HepG2 (cell line): ENCODE results near the gene ITGA2. TPM values are rescaled to one million over a fixed set of nuclear protein-coding genes. Genes with fewer than 3 reads are reported as not detected.

Source experiments
- ADNP ChIP-seq: sonication (generic); formaldehyde crosslinking; IDR thresholded peaks from 2 replicates; pipeline ENCODE4 v1.4.0; 2020; ENCODE audit warnings: missing genetic modification reagents
- HBP1 ChIP-seq: IDR thresholded peaks from 2 replicates; pipeline ENCODE4 v1.6.1; 2016; ENCODE audit warnings: low read depth, control low read depth
- SIN3B ChIP-seq: fragments of 150-350 bp; IDR thresholded peaks from 2 replicates; pipeline ENCODE4 v1.6.1; 2014; ENCODE audit warnings: low read length
- TMF1 ChIP-seq: sonication (generic); formaldehyde crosslinking; IDR thresholded peaks from 2 replicates; pipeline ENCODE4 v1.8.1; 2022; ENCODE audit warnings: low read depth, missing genetic modification reagents
- ZFP82 ChIP-seq: sonication (generic); formaldehyde crosslinking; IDR thresholded peaks from 2 replicates; pipeline ENCODE4 v1.5.1; 2020; ENCODE audit warnings: mild to moderate bottlenecking, missing genetic modification reagents, borderline replicate concordance
- ZNF670 ChIP-seq: sonication (generic); formaldehyde crosslinking; IDR thresholded peaks from 2 replicates; pipeline ENCODE4 v1.8.0; 2022; ENCODE audit warnings: mild to moderate bottlenecking, missing genetic modification reagents, borderline replicate concordance
- ZNF775 ChIP-seq: sonication (generic); formaldehyde crosslinking; IDR thresholded peaks from 2 replicates; pipeline ENCODE4 v1.4.0; 2020; ENCODE audit warnings: missing genetic modification reagents, mild to moderate bottlenecking, moderate library complexity, borderline replicate concordance
- polyA plus RNA-seq, 8 experiments: library from polyadenylated mRNA; depleted of rRNA in 3 of 8; stranded (reverse) in 7 of 8; unstranded in 1 of 8; fragments of >200 nt; fragmentation: Illumina TruSeq in 4 of 8; extraction: Trizol in 4 of 8; gene quantifications; 2 replicates each; pipeline versions ENCODE4 v1.2.1 to v1.2.3, GENCODE V29; 2011 to 2016; ENCODE audit warnings: low read depth in 4 of 8, missing spikeins in 1 of 8, mixed read lengths in 1 of 8; ENCODE audit not compliant: insufficient read depth in 1 of 8
- total RNA-seq, 5 experiments: library from RNA; depleted of rRNA; stranded (reverse); fragments of >200 nt; fragmentation: Illumina TruSeq; extraction: Trizol; gene quantifications; 2 replicates each; pipeline ENCODE4 v1.2.3, GENCODE V29; 2016; ENCODE audit warnings: low read depth in 1 of 5
- TF ChIP-seq, protein P1 (sequence below): sonication (generic); formaldehyde crosslinking; IDR thresholded peaks from 2 replicates; pipeline ENCODE4 v1.5.1; 2020; ENCODE audit warnings: mild to moderate bottlenecking, missing genetic modification reagents, borderline replicate concordance
- TF ChIP-seq, protein P2 (sequence below): sonication (generic); formaldehyde crosslinking; IDR thresholded peaks from 2 replicates; pipeline ENCODE4 v1.9.0; 2022; ENCODE audit warnings: missing genetic modification reagents, mild to moderate bottlenecking, borderline replicate concordance
- TF ChIP-seq, protein P3 (sequence below): sonication (generic); formaldehyde crosslinking; IDR thresholded peaks from 2 replicates; pipeline ENCODE4 v1.5.0; 2020; ENCODE audit warnings: mild to moderate bottlenecking, missing genetic modification reagents
- TF ChIP-seq, protein P4 (sequence below): fragments of 450-650 bp; IDR thresholded peaks from 2 replicates; pipeline ENCODE4 v1.6.1; 2016

Gene ITGA2
- total and polyA plus RNA-seq, 2 of the 13 experiments (the other 11 are each of a cell fraction or from before 2014, with no cell fraction given) = 15.8 to 58.3 TPM

- TF ChIP-seq, protein P1, sequence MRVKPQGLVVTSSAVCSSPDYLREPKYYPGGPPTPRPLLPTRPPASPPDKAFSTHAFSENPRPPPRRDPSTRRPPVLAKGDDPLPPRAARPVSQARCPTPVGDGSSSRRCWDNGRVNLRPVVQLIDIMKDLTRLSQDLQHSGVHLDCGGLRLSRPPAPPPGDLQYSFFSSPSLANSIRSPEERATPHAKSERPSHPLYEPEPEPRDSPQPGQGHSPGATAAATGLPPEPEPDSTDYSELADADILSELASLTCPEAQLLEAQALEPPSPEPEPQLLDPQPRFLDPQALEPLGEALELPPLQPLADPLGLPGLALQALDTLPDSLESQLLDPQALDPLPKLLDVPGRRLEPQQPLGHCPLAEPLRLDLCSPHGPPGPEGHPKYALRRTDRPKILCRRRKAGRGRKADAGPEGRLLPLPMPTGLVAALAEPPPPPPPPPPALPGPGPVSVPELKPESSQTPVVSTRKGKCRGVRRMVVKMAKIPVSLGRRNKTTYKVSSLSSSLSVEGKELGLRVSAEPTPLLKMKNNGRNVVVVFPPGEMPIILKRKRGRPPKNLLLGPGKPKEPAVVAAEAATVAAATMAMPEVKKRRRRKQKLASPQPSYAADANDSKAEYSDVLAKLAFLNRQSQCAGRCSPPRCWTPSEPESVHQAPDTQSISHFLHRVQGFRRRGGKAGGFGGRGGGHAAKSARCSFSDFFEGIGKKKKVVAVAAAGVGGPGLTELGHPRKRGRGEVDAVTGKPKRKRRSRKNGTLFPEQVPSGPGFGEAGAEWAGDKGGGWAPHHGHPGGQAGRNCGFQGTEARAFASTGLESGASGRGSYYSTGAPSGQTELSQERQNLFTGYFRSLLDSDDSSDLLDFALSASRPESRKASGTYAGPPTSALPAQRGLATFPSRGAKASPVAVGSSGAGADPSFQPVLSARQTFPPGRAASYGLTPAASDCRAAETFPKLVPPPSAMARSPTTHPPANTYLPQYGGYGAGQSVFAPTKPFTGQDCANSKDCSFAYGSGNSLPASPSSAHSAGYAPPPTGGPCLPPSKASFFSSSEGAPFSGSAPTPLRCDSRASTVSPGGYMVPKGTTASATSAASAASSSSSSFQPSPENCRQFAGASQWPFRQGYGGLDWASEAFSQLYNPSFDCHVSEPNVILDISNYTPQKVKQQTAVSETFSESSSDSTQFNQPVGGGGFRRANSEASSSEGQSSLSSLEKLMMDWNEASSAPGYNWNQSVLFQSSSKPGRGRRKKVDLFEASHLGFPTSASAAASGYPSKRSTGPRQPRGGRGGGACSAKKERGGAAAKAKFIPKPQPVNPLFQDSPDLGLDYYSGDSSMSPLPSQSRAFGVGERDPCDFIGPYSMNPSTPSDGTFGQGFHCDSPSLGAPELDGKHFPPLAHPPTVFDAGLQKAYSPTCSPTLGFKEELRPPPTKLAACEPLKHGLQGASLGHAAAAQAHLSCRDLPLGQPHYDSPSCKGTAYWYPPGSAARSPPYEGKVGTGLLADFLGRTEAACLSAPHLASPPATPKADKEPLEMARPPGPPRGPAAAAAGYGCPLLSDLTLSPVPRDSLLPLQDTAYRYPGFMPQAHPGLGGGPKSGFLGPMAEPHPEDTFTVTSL (CRISPR knock-in tag) = 0 out of 2 replicates have a peak, but pooled peaks have one; percentile 21
- TF ChIP-seq, protein P2, sequence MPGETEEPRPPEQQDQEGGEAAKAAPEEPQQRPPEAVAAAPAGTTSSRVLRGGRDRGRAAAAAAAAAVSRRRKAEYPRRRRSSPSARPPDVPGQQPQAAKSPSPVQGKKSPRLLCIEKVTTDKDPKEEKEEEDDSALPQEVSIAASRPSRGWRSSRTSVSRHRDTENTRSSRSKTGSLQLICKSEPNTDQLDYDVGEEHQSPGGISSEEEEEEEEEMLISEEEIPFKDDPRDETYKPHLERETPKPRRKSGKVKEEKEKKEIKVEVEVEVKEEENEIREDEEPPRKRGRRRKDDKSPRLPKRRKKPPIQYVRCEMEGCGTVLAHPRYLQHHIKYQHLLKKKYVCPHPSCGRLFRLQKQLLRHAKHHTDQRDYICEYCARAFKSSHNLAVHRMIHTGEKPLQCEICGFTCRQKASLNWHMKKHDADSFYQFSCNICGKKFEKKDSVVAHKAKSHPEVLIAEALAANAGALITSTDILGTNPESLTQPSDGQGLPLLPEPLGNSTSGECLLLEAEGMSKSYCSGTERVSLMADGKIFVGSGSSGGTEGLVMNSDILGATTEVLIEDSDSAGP = peak; percentile 52; the same call in 1 of the 2 replicates
- 0 out of 2 replicates have a peak, but pooled peaks have one; percentile 56 for TF ChIP-seq ZNF670
- 0 out of 2 replicates have a peak, but pooled peaks have one; percentile 10 for TF ChIP-seq ZNF775 (CRISPR knock-in tag)
- 0 out of 2 replicates have a peak, but pooled peaks have one; percentile 56 for TF ChIP-seq TMF1 (CRISPR knock-in tag)
- TF ChIP-seq, protein P3, sequence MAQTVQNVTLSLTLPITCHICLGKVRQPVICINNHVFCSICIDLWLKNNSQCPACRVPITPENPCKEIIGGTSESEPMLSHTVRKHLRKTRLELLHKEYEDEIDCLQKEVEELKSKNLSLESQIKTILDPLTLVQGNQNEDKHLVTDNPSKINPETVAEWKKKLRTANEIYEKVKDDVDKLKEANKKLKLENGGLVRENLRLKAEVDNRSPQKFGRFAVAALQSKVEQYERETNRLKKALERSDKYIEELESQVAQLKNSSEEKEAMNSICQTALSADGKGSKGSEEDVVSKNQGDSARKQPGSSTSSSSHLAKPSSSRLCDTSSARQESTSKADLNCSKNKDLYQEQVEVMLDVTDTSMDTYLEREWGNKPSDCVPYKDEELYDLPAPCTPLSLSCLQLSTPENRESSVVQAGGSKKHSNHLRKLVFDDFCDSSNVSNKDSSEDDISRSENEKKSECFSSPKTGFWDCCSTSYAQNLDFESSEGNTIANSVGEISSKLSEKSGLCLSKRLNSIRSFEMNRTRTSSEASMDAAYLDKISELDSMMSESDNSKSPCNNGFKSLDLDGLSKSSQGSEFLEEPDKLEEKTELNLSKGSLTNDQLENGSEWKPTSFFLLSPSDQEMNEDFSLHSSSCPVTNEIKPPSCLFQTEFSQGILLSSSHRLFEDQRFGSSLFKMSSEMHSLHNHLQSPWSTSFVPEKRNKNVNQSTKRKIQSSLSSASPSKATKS = no peak
- no peak for TF ChIP-seq SIN3B
- peak; percentile 21; the same call in 1 of the 2 replicates for TF ChIP-seq HBP1 (CRISPR knock-in tag)
- no peak for TF ChIP-seq ADNP (CRISPR knock-in tag)
- TF ChIP-seq, protein P4, sequence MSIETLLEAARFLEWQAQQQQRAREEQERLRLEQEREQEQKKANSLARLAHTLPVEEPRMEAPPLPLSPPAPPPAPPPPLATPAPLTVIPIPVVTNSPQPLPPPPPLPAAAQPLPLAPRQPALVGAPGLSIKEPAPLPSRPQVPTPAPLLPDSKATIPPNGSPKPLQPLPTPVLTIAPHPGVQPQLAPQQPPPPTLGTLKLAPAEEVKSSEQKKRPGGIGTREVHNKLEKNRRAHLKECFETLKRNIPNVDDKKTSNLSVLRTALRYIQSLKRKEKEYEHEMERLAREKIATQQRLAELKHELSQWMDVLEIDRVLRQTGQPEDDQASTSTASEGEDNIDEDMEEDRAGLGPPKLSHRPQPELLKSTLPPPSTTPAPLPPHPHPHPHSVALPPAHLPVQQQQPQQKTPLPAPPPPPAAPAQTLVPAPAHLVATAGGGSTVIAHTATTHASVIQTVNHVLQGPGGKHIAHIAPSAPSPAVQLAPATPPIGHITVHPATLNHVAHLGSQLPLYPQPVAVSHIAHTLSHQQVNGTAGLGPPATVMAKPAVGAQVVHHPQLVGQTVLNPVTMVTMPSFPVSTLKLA = 0 out of 2 replicates have a peak, but pooled peaks have one; percentile 2
- 0 out of 2 replicates have a peak, but pooled peaks have one; percentile 72 for TF ChIP-seq ZFP82 (CRISPR knock-in tag)
These were observed 802 bp downstream of the ITGA2 start (continued) for GRCh38 chr5:52989781-52990527.
